Superior temporal gyrus (tissue), 1 donor: Measurements from ENCODE around the gene ATP6V0E2.

Experiments
- DNase-seq: peaks from one replicate; pipeline ENCODE4 v3.0.0-alpha.2; 2016; ENCODE audit errors: extremely low spot score

The ATP6V0E2 gene

DNA sequence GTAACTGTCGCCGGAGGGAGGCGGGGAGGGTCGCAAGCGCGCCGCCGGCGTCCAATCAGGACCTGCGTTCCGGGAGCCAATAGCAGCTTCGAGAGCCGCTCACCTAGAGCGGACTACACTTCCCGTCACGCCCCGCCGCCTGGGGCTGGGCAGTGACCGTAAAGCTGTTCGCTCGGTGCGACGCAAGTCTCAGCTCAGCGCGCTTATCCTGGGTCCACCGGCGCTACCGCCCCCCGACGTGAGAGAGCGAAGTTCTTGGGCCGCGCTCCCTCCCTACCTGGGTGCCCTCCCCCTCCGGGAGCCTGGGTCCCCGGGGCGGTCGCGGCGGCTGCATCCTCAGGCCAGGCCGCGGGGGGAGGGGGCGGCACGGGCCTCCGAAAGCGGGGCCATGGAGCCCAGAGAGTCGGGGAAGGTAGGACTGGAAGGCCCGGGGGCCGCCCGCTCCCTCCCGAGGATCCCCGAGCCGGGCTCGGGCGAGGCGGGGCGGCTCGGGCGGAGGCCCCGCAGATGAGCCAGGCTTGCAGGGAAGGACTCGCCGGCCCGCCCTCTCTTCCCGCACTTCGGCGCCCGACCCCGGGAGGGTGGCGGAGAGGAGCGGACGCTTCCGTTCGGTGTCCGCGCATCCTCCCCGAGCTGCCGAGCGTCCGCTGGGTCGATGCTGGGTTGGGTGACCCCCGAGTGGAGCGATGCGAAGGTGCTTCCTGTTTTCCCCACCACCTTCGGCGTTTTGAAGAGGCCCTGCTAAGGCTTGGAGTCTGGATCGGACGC lies 35.4 kb upstream of the ATP6V0E2 start, which contains the start of gene ZNF862:
TSS of gene ZNF862 (plus strand) at position 152 of the 768 bp plus-strand sequence. CDS start at position 389, 237 bp downstream.
- DNase-seq: peak; percentile 98

DNA sequence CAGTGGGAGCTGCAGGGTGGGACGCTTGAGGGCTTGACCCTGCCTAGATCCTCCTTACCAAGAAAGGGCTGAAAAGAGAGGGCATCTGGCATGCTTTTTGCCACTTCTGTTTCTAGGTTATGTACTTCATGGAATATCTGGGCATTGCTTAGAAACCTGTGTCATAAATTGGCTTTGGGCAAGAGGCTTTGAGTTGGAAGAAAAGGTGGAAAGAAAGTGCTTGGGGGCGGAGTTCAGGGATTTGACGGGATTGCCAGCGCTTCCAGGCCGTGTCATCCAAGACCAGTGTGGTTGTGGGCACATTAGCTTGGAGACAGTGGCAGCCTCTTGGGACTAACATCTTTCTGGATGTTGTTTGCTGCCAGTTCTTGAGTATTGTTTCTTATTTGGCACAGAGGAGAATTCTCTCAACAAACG lies 34.8 kb upstream of the ATP6V0E2 start:
- no peak for DNase-seq

DNA sequence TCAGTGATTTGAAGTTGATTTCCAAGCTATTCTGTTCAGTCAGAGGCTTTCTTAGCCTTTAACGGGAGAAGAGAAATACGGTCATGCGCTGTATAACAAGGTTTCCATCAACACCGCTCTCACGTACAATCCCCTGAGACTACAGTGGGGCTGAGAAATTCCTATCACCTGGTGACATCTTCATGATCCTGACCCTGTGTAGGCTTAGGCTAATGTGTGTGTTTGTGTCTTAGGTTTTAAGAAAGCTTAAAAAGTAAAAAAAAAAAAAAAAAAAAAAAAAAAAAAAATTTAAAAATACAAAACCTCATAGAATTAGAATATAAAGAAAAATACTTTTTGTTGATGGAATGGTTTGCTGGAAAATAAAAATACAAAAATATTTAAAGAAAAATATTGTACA lies 33.8 kb upstream of the ATP6V0E2 start:
- no peak for DNase-seq

DNA sequence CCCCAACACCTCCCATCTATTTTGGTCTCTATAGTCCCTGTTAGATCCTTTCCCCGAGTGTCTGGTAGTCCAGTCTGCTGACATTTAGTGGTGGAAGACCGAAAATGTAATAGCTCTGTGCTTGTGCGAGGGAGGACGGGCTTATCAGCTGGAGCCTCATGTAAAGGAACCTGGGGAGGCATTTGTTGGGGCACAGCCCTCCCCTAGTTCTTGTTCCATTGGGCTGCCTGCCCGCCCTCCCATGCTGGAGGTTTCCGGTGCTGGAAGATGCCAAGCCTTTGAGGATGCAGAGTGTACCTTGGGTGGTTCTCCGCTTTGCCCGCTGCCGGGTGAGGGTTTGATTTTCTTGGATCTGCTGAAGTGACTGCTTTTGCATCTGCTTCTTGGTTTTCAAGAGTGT lies 30.2 kb upstream of the ATP6V0E2 start:
- no peak for DNase-seq

DNA sequence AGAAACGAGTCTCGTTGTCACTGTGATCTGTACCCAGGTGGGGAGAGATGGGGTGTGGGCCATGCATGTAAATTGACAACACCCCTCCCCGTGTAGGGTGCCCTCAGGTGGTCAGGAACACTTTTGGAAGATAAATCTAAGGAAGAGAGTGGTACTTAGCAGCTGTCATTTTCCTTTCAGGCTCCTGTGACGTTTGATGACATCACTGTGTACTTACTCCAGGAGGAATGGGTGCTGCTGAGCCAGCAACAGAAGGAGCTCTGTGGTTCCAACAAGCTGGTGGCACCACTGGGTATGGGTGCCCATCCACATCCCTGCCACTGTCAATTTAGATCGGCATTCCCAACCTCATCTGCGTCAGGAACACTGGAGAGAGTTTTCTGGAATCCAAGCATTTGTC lies 29.3 kb upstream of the ATP6V0E2 start:
- DNase-seq: no peak

DNA sequence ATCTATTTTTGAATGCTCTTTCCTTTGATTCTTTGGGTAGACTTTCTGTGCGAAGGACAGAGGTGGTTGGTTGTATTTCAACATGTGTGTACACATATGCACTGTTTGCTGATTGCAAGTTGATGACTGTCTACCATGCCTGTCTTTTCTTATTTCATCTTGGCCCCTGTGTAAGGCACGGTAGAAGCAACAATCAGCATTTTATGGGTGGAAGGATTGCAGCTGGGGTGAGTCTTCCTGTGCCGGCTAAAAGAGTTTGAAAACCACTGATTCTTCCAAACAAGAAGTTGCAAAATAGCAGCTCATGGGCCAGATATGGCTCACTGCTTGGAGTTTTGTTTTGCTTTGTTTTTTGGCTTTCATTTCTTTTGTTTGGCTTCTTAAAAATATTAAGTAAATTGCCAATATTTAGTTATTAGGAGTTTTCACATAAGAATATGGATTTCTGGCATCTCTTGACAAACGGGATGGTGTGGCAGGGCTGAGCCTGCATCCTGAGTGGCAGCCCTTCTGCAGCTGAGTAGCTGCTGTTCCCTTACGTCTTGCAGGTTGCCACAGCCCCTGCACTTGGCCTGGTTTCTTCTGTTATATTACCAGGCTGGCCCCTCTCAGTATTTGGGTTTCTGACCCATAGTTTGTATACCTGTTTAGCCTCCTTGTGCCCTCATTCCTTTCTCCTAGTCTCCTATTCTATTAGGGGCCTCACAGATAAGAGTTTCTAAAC lies 28.4 kb upstream of the ATP6V0E2 start:
- DNase-seq: no peak

DNA sequence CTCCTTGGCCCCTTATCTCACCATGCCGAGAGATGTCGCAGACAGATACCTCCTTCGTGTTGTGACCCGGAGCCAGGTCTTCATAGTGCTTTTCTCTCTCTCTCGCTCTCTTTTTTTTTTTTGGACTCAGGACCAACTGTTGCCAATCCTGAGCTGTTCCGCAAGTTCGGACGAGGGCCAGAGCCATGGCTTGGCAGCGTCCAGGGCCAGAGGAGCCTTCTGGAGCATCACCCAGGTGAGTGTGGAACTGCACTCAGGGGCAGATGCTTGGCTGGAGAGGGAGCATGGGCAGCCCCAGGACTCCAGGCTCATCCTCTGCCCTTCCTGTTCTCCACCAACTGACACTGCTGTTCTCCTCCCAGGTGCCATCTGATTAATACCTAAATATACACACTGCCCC lies 27.7 kb upstream of the ATP6V0E2 start:
- no peak for DNase-seq

DNA sequence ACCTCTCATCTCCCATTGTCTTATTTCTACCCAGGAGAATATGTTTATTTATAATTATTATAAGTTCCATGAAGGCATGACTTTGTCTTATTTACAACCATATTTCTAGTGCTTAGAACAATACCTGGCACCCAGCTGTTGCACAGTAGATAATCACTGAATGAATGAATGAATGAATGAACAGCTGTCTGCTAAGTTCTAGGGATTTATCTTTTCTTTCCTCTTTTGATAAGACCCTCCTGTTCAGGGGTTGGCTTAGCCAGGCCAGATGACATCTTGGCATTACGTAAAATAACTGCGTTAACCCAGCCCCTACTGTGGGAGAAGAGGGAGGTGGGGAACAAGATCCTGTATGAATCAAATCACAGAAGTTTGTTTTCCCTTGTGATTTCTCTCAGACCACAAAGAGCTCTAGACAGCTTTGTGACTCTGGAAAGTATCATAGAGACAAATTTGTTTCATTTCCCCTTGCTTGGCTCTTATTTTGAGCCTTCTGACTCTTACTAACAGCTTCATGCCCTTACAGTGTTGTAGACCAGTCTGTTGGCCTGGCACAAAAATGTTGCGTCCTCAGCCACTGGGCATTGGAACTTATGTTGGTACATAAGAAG lies 27.2 kb upstream of the ATP6V0E2 start:
- no peak for DNase-seq

DNA sequence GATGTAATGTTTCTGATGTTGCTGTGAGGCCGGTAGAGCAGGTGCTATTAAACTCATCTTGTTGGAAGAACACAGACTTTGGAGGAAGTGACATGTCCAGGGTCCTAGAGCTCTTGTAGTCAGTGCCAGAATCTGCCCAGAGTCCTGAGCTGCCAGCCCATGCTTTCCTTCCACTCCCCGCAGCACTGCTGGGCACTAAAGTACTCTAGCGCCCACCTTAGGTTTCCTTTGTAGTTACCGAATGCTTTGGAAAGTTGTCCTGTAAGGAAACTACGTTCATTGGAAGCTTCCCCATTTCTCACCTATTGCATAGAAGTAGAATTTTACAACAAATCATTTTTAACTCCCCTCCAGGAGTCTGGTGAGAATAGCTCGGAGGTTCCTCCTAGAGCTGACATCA lies 24.6 kb upstream of the ATP6V0E2 start:
- no peak for DNase-seq

DNA sequence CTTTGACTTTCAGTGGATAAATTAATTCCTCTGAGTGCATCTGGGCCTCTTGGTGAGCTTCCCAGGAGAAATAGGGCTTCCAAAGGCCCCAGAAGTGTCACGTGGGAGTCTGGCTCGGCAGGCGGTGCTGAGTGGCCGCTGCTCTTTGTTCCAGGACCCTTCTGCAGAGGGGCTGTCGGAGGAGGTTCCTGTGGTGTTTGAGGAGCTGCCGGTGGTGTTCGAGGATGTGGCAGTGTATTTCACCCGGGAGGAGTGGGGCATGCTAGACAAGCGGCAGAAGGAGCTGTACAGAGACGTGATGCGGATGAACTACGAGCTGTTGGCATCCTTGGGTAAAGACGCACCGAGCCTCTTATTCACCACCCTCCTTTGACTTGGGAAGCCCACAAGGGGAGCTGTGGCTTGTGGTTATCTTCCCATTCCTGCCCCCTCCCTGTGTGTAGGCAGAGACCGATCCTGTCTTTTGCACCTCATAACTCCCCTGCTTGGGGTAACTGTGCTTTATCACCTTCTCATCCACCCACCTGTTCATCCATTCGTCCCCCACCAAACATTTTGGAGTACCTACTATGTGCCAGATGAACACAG lies 23.7 kb upstream of the ATP6V0E2 start:
- DNase-seq: no peak

DNA sequence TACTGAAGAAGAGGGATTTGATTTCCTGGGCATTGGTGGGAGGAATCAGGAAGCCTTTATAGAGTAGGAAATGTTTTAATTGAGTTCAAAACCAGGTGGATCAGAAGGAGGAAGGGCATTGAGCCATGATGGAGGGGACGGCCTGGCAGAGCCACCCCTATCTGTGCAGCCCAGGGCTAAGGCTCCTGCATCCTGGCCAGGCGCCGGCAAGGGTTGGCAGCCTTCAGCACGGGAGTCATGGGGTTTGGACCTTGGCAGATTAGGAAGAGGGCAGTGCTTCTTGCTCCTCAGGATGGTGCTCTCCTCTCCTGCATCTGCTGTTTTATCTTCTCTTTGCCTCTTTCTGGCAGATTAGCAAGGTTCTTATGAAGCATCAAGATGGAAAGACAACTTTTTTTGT lies 23.1 kb upstream of the ATP6V0E2 start:
- no peak for DNase-seq

DNA sequence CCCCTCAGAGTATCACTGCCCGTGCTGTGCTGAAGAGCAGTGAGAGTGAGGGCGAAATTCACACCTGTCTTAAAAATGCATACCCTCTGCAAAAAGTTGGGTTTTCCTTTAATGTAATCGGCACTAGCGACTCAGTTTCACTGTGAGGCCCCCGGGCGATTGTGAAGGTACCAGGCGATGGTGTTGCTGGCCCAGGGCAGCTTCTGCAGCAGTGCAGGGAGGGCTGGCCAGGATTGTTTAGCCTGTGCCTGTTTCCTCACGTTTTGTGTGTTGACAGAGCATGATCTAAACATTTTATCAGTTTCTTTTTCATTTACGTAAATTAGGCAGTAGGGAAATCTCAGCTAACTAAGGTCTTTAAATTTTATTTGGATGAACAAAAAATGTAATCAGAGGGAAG lies 22.3 kb upstream of the ATP6V0E2 start:
- DNase-seq: no peak

DNA sequence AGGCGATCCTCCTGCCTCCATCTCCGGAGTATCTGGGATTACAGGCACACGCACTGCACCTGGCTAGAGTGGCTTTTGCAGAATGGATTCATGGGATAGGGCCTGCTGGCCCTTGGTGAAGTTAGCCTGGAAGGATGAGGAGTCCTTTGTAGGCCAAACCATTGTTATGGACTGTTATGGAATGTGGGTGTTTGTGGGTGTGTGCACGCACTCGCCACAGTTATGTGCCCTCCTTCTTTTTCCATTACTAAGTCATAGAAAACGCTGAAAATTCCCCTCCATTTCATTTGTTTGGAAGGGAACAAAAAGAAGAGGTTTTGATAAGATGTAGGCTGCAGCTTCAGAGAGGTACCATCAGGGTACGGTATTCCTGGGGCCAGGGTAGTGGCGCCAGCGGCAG lies 20.6 kb upstream of the ATP6V0E2 start:
- DNase-seq: no peak

DNA sequence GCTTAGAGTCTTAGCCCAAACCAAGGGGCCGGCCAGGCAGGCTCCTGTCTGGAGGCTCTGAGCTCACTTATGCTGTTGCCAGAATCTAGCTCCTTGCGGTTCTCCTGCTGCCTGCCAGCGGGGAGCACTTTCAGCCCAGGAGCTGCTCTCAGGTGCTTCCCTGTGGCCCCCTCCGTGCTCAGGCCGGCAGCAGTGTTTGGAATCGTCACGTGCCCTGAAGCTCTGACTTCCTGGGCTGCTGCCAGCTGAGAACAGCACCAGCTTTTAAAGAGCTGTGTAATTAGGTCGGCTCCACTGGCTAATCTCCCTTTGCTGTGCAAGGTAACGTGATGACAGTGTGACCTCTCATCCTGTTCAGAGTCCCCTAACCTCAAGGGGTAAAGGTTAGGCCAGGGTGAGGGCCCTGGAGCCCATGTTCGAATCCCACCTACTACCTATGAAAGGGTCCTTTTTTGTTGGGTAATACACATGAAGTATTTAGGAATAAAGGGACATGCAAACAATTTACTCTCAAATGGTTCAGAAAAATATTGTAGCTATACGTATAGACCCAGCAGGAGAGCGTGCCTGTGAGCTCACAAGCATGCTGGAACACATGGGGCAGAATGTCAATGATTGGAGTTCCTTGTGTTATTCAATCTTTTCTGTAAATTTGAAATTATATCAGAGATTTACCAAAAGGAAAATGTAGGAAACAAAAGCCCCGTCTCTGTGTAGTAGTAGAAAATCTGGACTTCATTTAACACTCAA lies 19.0 kb upstream of the ATP6V0E2 start:
- no peak for DNase-seq

DNA sequence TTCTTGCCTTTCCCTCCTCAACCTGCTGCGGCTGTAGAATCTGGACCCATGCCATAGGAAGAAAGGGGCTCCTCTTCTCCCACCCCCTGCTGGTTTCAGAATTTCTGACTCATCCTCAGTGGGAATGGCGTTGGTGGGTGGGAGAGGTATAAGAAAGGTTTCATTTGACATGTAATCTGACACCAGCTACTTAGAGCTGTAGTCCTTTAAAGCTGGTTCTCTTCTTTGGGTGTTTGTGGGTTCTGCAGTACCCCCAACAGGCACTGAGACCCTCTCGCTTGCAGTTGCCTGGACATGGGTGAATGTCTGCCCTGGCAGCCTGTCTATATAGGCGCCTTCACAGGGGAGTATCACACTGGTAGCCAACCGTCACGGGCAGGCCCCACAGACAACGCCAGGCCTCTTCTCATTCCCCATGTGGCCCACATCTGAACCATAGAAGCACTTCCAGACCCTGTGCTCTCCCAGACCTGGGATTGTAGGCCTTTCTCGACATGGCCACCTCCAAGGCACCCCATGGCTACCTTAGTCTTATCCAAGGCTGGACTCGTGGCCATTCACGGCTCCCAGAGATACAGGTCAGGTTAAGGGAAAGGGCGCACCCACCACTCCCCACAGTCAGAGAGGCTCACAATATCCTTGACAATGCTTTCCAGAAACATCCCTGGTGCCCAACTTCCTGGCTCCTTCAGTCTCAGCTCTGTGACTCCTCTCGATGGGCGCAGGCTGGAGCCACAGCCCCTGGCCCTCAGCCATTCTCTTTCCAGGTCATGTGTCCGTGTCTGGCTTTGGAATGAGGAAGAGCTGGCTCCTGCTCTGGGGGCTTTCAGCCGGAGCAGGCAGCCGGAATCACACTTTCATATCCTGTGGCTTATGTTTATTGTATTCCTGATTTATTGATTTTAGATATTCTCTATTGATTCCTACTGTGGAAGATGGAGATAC lies 18.1 kb upstream of the ATP6V0E2 start:
- no peak for DNase-seq

DNA sequence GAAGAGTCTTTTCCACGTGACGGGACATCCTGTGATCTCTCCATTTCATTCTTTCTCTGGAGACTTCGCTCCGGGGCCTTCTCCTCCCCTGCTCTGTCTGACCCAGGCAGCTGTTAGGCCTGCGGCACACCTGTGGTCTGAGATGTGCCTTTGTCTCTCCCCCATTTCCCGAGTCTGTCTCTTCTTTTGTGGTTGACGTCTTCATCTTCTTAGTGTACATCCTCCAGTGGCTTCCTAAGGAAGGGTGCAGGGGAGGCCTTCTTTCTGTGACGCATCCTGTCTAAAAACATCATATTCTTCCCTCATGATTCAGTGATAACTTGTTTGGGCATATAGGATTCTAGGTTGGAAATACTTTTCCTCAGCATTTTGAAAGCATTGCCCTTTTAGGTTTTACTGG lies 17.2 kb upstream of the ATP6V0E2 start:
- no peak for DNase-seq

DNA sequence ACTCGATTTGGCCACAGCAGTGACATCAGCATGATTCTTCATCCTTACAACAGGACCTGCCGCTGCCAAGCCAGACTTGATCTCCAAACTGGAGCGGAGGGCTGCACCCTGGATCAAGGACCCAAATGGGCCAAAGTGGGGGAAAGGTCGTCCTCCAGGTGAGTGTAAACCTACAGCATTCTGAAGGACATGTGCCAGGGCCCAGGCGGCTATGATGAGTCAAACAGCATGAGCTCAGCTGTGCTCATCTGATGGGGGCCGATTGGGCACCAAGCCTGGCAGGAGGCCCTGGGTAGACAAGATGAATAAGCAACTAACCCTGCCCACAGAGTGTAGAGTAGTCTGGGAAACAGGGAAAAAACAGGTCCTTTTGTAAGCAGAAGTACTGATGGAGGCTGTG lies 14.4 kb upstream of the ATP6V0E2 start:
- DNase-seq: no peak

DNA sequence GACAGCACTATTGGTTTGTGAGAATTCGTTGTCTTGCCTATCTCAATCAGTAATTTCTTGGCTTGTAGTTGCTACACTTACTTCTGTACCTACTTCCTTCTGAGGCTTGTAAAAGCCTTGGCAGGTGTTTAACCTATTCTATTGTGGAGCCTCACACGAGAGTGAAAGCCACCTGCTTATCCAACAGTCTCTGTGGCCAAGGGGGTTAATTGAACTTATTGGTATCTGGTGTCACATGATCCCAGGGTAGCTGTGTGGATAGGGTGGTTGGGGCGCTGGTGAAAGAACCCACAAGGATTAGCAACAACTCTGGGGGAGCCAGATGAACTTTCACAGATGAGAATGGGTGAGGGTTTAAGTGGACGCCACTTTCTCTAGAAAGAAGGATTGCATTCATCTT lies 13.9 kb upstream of the ATP6V0E2 start:
- DNase-seq: no peak

DNA sequence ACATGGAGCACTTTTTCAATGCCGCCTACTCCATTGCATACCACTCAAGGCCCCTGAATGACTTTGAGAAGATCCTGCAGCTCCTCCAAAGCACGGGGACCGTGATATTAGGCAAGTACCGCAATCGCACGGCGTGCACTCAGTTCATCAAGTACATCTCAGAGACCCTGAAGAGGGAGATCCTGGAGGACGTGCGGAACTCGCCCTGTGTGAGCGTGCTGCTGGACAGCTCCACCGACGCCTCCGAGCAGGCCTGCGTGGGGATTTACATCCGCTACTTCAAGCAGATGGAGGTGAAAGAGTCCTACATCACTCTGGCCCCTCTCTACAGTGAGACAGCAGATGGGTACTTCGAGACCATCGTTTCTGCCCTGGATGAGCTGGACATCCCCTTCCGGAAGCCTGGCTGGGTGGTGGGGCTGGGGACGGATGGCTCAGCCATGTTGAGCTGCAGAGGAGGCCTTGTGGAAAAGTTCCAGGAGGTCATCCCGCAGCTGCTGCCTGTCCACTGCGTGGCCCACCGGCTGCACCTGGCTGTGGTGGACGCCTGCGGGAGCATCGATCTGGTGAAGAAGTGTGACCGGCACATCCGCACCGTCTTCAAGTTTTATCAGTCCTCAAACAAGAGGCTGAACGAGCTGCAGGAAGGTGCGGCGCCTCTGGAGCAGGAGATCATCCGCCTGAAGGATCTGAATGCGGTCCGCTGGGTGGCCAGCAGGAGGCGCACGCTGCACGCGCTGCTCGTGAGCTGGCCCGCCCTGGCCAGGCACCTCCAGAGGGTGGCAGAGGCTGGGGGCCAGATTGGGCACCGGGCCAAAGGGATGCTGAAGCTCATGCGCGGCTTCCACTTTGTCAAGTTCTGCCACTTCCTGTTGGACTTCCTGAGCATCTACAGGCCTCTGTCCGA lies 12.7 kb upstream of the ATP6V0E2 start:
- DNase-seq: no peak

DNA sequence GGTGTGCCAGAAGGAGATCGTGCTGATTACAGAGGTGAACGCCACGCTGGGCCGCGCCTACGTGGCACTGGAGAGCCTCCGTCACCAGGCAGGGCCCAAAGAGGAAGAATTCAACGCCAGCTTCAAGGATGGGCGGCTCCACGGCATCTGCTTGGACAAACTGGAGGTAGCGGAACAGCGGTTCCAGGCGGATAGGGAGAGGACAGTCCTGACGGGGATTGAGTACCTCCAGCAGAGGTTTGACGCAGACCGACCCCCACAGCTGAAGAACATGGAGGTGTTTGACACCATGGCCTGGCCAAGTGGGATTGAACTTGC lies 12.1 kb upstream of the ATP6V0E2 start:
- no peak for DNase-seq
